Karpas-422 (cell line): ENCODE results near the gene SPOCK1. TPM values are rescaled to one million over a fixed set of nuclear protein-coding genes. Genes with fewer than 3 reads are reported as not detected.
A peak's percentile ranks its signal among the peaks of the same experiment; 100 is the strongest.

Experiments used
- DNase-seq: peaks from one replicate; pipeline ENCODE4 v3.0.0-alpha.2; 2015
- H2AFZ ChIP-seq: fragments of 200-600 bp; sonication (generic); 2 replicates; pipeline ENCODE4 v1.6.1; 2014; ENCODE audit warnings: antibody characterized with exemption, low read length, mixed read lengths
- H3K27ac ChIP-seq: fragments of 200-600 bp; sonication (generic); 2 replicates; pipeline ENCODE4 v1.5.1; 2014; ENCODE audit warnings: mild to moderate bottlenecking, low read length, moderate library complexity
- H3K27me3 ChIP-seq: fragments of 200-600 bp; sonication (generic); 2 replicates; pipeline ENCODE4 v1.6.1; 2014; ENCODE audit warnings: low read length, mixed read lengths
- H3K36me3 ChIP-seq: fragments of 200-600 bp; sonication (generic); 2 replicates; pipeline ENCODE4 v1.6.1; 2014; ENCODE audit warnings: low read length, mixed read lengths; ENCODE audit not compliant: insufficient read depth
- H3K4me1 ChIP-seq: fragments of 200-600 bp; sonication (generic); 2 replicates; pipeline ENCODE4 v1.6.1; 2014; ENCODE audit warnings: mild to moderate bottlenecking, low read length, mixed read lengths
- H3K4me2 ChIP-seq: fragments of 200-600 bp; sonication (generic); 2 replicates; pipeline ENCODE4 v1.6.1; 2014; ENCODE audit warnings: low read length, low read depth, mild to moderate bottlenecking; ENCODE audit not compliant: poor library complexity, severe bottlenecking
- H3K4me3 ChIP-seq: fragments of 200-600 bp; sonication (generic); 2 replicates; pipeline ENCODE4 v1.5.1; 2014; ENCODE audit warnings: mild to moderate bottlenecking, antibody characterized with exemption, low read length, mixed read lengths
- H3K79me2 ChIP-seq: fragments of 200-600 bp; sonication (generic); 2 replicates; pipeline ENCODE4 v1.6.1; 2014; ENCODE audit warnings: mild to moderate bottlenecking, low read length, mixed read lengths
- H3K9ac ChIP-seq: fragments of 200-600 bp; sonication (generic); 2 replicates; pipeline ENCODE4 v1.6.0; 2014; ENCODE audit warnings: low read length
- H3K9me2 ChIP-seq: fragments of 200-600 bp; sonication (generic), shearing (Covaris generic); replicated peaks from 2 replicates; pipeline ENCODE4 v1.6.0; 2014; ENCODE audit warnings: mild to moderate bottlenecking, low read length, moderate library complexity; ENCODE audit not compliant: insufficient read depth
- H3K9me3 ChIP-seq: fragments of 300-700, 200-600 bp; sonication (generic); 2 replicates; pipeline ENCODE4 v1.6.1; 2014; ENCODE audit warnings: low read length, mixed read lengths
- H4K20me1 ChIP-seq: fragments of 200-600 bp; sonication (generic); 2 replicates; pipeline ENCODE4 v1.6.1; 2014; ENCODE audit warnings: mild to moderate bottlenecking, antibody characterized with exemption, low read length, low read depth; ENCODE audit not compliant: insufficient read depth
- total RNA-seq: library from RNA; depleted of rRNA; stranded (reverse); fragments of >200 nt; shearing (Covaris generic); gene quantifications from 2 replicates; pipeline ENCODE4 v1.2.3, GENCODE V29; 2014; ENCODE audit warnings: low replicate concordance

The SPOCK1 gene
- total RNA-seq, 1 experiment from 2014 or later, result 1.0 TPM

GRCh38 chr5:137345396-137345795 lies 153.7 kb downstream of the SPOCK1 start:
- no peak overlapping the region for H3K9ac ChIP-seq
- no peaks in the 10 kb centered on the region for H3K9me2 ChIP-seq
- H2AFZ ChIP-seq, result no peak overlapping the region
- no peaks in the 10 kb centered on the region for H3K27me3 ChIP-seq
- no peak overlapping the region for H3K27ac ChIP-seq
- H3K9me3 ChIP-seq, result no peaks in the 10 kb centered on the region
- H3K4me2 ChIP-seq, result no peak overlapping the region
- H3K79me2 ChIP-seq, result no peaks in the 10 kb centered on the region
- no peak for DNase-seq
- no peaks in the 10 kb centered on the region for H3K36me3 ChIP-seq
- no peak overlapping the region for H3K4me3 ChIP-seq
- H4K20me1 ChIP-seq, result no peaks in the 10 kb centered on the region
- H3K4me1 ChIP-seq, result no peaks in the 10 kb centered on the region

- Histone ChIP-seq H4K20me1 (no peaks in the 10 kb centered on the region), H3K36me3 (no peaks in the 10 kb centered on the region), H3K4me2 (no peak overlapping the region), H3K9me2 (no peaks in the 10 kb centered on the region), H3K9me3 (no peaks in the 10 kb centered on the region), H2AFZ (no peak overlapping the region), H3K4me1 (no peaks in the 10 kb centered on the region), H3K4me3 (no peak overlapping the region), H3K79me2 (no peaks in the 10 kb centered on the region), H3K9ac (no peak overlapping the region), H3K27me3 (no peaks in the 10 kb centered on the region), H3K27ac (no peak overlapping the region)
- DNase-seq, result peak; percentile 84
These were observed 154.3 kb downstream of the SPOCK1 start for GRCh38 chr5:137344723-137345322.

- no peak overlapping the region for H3K9ac ChIP-seq
- H3K27me3 ChIP-seq, result no peaks in the 10 kb centered on the region
- no peak overlapping the region for H3K4me3 ChIP-seq
- no peaks in the 10 kb centered on the region for H4K20me1 ChIP-seq
- no peaks in the 10 kb centered on the region for H3K36me3 ChIP-seq
- H3K4me2 ChIP-seq, result no peak overlapping the region
- H3K27ac ChIP-seq, result no peak overlapping the region
- no peak overlapping the region for H2AFZ ChIP-seq
- DNase-seq, result no peak
- no peaks in the 10 kb centered on the region for H3K9me2 ChIP-seq
- H3K9me3 ChIP-seq, result no peaks in the 10 kb centered on the region
- H3K4me1 ChIP-seq, result no peaks in the 10 kb centered on the region
- H3K79me2 ChIP-seq, result no peaks in the 10 kb centered on the region
These were observed 155.1 kb downstream of the SPOCK1 start for GRCh38 chr5:137344021-137344420.

- no peaks in the 10 kb centered on the region for H3K79me2 ChIP-seq
- H3K9me2 ChIP-seq, result no peaks in the 10 kb centered on the region
- no peak overlapping the region for H3K4me3 ChIP-seq
- H4K20me1 ChIP-seq, result no peaks in the 10 kb centered on the region
- no peaks in the 10 kb centered on the region for H3K4me1 ChIP-seq
- H3K9me3 ChIP-seq, result no peaks in the 10 kb centered on the region
- no peak overlapping the region for H3K4me2 ChIP-seq
- H3K36me3 ChIP-seq, result no peaks in the 10 kb centered on the region
- no peak overlapping the region for H2AFZ ChIP-seq
- no peak for DNase-seq
- H3K27ac ChIP-seq, result no peak overlapping the region
- no peak overlapping the region for H3K9ac ChIP-seq
- H3K27me3 ChIP-seq, result no peaks in the 10 kb centered on the region
These were observed 156.4 kb downstream of the SPOCK1 start for GRCh38 chr5:137342764-137343163.

- Histone ChIP-seq H3K4me2 (no peak overlapping the region), H3K9me2 (no peaks in the 10 kb centered on the region), H3K79me2 (no peaks in the 10 kb centered on the region), H4K20me1 (no peaks in the 10 kb centered on the region), H3K9ac (no peak overlapping the region), H2AFZ (no peak overlapping the region), H3K27ac (no peak overlapping the region), H3K4me1 (no peaks in the 10 kb centered on the region), H3K36me3 (no peaks in the 10 kb centered on the region), H3K4me3 (no peak overlapping the region), H3K9me3 (no peaks in the 10 kb centered on the region), H3K27me3 (no peaks in the 10 kb centered on the region)
- no peak for DNase-seq
These were observed 157.3 kb downstream of the SPOCK1 start for GRCh38 chr5:137341831-137342230.

GRCh38 chr5:137340881-137341280 lies 158.2 kb downstream of the SPOCK1 start:
- no peak for DNase-seq
- no peaks in the 10 kb centered on the region for H3K9me3 ChIP-seq
- no peaks in the 10 kb centered on the region for H3K36me3 ChIP-seq
- H3K79me2 ChIP-seq, result no peaks in the 10 kb centered on the region
- no peaks in the 10 kb centered on the region for H3K27me3 ChIP-seq
- H3K9ac ChIP-seq, result no peak overlapping the region
- H3K9me2 ChIP-seq, result no peaks in the 10 kb centered on the region
- H2AFZ ChIP-seq, result no peak overlapping the region
- H3K4me2 ChIP-seq, result no peak overlapping the region
- no peaks in the 10 kb centered on the region for H3K4me1 ChIP-seq
- no peak overlapping the region for H3K4me3 ChIP-seq
- no peak overlapping the region for H3K27ac ChIP-seq
- H4K20me1 ChIP-seq, result no peaks in the 10 kb centered on the region

- no peak for DNase-seq
- no peaks in the 10 kb centered on the region for H3K27me3 ChIP-seq
- no peak overlapping the region for H3K4me2 ChIP-seq
- H3K36me3 ChIP-seq, result no peaks in the 10 kb centered on the region
- no peak overlapping the region for H3K9ac ChIP-seq
- H3K9me3 ChIP-seq, result no peaks in the 10 kb centered on the region
- H2AFZ ChIP-seq, result no peak overlapping the region
- no peaks in the 10 kb centered on the region for H3K9me2 ChIP-seq
- H3K79me2 ChIP-seq, result no peaks in the 10 kb centered on the region
- no peaks in the 10 kb centered on the region for H3K4me1 ChIP-seq
- no peak overlapping the region for H3K4me3 ChIP-seq
- no peak overlapping the region for H3K27ac ChIP-seq
- H4K20me1 ChIP-seq, result no peaks in the 10 kb centered on the region
These were observed 162.5 kb downstream of the SPOCK1 start for GRCh38 chr5:137336565-137337120.

- Histone ChIP-seq H3K4me2 (no peak overlapping the region), H3K9ac (no peak overlapping the region), H3K4me1 (no peaks in the 10 kb centered on the region), H3K9me2 (no peaks in the 10 kb centered on the region), H3K36me3 (no peaks in the 10 kb centered on the region), H3K79me2 (no peaks in the 10 kb centered on the region), H4K20me1 (no peaks in the 10 kb centered on the region), H3K27ac (no peak overlapping the region), H2AFZ (no peak overlapping the region), H3K9me3 (no peaks in the 10 kb centered on the region), H3K27me3 (no peaks in the 10 kb centered on the region), H3K4me3 (no peak overlapping the region)
- no peak for DNase-seq
These were observed 163.0 kb downstream of the SPOCK1 start for GRCh38 chr5:137336161-137336560.
